Epithelial cell of esophagus (primary cell): Measurements from ENCODE around the gene PIGZ.

Experiments used
- DNase-seq: peaks from one replicate; pipeline ENCODE4 v3.0.0; 2010; ENCODE audit warnings: low read depth
- H3K4me3 ChIP-seq: 2 replicates; pipeline ENCODE4 v1.5.1; 2011; ENCODE audit warnings: mild to moderate bottlenecking, low read length, control low read depth
- CTCF ChIP-seq: IDR thresholded peaks from 2 replicates; pipeline ENCODE4 v1.5.1; 2011; ENCODE audit warnings: low read depth, mild to moderate bottlenecking, low read length, control low read depth, inconsistent platforms; ENCODE audit not compliant: insufficient read depth; ENCODE audit errors: missing control alignments

The PIGZ gene

GRCh38 chr3:196920733-196921132 is 47.9 kb downstream of the PIGZ start:
- H3K4me3 ChIP-seq, result no peak overlapping the region
- no peak for TF ChIP-seq CTCF
- DNase-seq, result no peak

GRCh38 chr3:196918968-196919367 is 49.7 kb downstream of the PIGZ start:
- no peak for TF ChIP-seq CTCF
- no peak overlapping the region for H3K4me3 ChIP-seq
- no peak for DNase-seq

- TF ChIP-seq CTCF, result no peak
- H3K4me3 ChIP-seq, result no peak overlapping the region
- DNase-seq, result no peak
Observed at GRCh38 chr3:196916995-196917394, 51.6 kb downstream of the PIGZ start.

GRCh38 chr3:196916221-196916620 is 52.4 kb downstream of the PIGZ start:
- no peak overlapping the region for H3K4me3 ChIP-seq
- DNase-seq, result no peak
- no peak for TF ChIP-seq CTCF

- no peak for TF ChIP-seq CTCF
- DNase-seq, result no peak
Observed at GRCh38 chr3:196915375-196915774, 53.3 kb downstream of the PIGZ start.

GRCh38 chr3:196914866-196915265 is 53.8 kb downstream of the PIGZ start:
- no peak for DNase-seq
- no peak for TF ChIP-seq CTCF

More at GRCh38 chr3:196915375-196915774, 53.3 kb downstream of the PIGZ start:
- no peak overlapping the region for H3K4me3 ChIP-seq

GRCh38 chr3:196903740-196904139 is 64.9 kb downstream of the PIGZ start:
- no peak for DNase-seq
- no peak overlapping the region for H3K4me3 ChIP-seq
- no peak for TF ChIP-seq CTCF

More at GRCh38 chr3:196914866-196915265, 53.8 kb downstream of the PIGZ start:
- no peak overlapping the region for H3K4me3 ChIP-seq
